ENCODE results near the gene TNNC2.

DNA sequence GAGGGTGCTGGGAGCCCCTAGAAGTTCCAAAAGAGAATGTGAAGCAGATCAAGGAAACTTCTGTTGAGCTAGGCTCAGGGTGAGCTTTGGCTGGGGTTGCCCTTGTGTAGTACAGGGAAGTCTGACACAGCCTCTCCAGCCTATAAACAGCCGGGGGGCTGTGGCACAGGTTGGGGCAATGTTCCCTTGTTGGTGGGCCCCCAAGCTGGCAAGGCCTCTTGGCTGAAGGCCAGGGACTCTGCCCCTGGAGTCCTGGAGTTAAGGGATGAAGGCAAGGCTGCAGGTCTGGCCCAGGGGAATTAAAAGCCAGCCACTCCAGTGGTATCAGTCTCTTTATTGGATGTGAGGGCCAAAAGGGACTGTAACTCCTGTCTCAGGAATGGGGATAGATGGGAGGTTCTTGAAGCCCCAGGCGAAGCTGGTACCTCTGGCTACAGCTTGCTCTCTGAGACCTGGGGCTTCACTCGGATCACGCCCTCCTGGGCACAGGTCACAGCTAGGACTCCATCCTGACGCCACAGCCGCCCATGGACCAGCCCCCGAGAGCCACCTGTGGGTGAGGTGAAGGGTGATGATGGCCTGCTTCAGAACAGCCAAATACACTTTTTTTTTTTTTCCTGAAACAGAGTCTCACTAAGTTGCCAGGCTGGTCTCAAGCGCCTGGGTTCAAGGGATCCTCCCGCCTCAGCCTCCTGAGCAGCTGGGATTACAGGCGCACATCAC, 14.5 kb upstream of the TNNC2 start:
- TF ChIP-seq, protein P1, sequence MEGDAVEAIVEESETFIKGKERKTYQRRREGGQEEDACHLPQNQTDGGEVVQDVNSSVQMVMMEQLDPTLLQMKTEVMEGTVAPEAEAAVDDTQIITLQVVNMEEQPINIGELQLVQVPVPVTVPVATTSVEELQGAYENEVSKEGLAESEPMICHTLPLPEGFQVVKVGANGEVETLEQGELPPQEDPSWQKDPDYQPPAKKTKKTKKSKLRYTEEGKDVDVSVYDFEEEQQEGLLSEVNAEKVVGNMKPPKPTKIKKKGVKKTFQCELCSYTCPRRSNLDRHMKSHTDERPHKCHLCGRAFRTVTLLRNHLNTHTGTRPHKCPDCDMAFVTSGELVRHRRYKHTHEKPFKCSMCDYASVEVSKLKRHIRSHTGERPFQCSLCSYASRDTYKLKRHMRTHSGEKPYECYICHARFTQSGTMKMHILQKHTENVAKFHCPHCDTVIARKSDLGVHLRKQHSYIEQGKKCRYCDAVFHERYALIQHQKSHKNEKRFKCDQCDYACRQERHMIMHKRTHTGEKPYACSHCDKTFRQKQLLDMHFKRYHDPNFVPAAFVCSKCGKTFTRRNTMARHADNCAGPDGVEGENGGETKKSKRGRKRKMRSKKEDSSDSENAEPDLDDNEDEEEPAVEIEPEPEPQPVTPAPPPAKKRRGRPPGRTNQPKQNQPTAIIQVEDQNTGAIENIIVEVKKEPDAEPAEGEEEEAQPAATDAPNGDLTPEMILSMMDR (IDR thresholded peaks at IDR 0.05): no peak
- no peak for TF ChIP-seq EZH2 (IDR thresholded peaks at IDR 0.05; ENCODE audit: borderline replicate concordance, insufficient read depth, low read depth, low read length, poor library complexity, severe bottlenecking)

Data from B cell (primary cell).